HepG2 (cell line): Measurements from ENCODE around the gene PPP2R5D. TPM values are rescaled to one million over a fixed set of nuclear protein-coding genes. Genes with fewer than 3 reads are reported as not detected.

Source experiments
- IKZF4 ChIP-seq: sonication (generic); formaldehyde crosslinking; IDR thresholded peaks from 2 replicates; pipeline ENCODE4 v1.5.1; 2020; ENCODE audit warnings: borderline replicate concordance, mild to moderate bottlenecking, low read depth, missing genetic modification reagents; ENCODE audit errors: not compliant biosample characterization
- JUNB ChIP-seq: sonication (generic); formaldehyde crosslinking; IDR thresholded peaks from 2 replicates; pipeline ENCODE4 v1.8.0; 2022; ENCODE audit warnings: missing genetic modification reagents, mild to moderate bottlenecking, borderline replicate concordance
- MLLT10 ChIP-seq: sonication (generic); formaldehyde crosslinking; IDR thresholded peaks from 2 replicates; pipeline ENCODE4 v1.4.0; 2020; ENCODE audit warnings: missing genetic modification reagents
- TSC22D2 ChIP-seq: sonication (generic); formaldehyde crosslinking; IDR thresholded peaks from 2 replicates; pipeline ENCODE4 v1.5.1; 2020; ENCODE audit warnings: missing genetic modification reagents, mild to moderate bottlenecking, borderline replicate concordance
- ZBTB21 ChIP-seq: sonication (generic); formaldehyde crosslinking; IDR thresholded peaks from 2 replicates; pipeline ENCODE4 v1.4.0; 2020; ENCODE audit warnings: missing genetic modification reagents
- ZNF101 ChIP-seq: sonication (generic); formaldehyde crosslinking; IDR thresholded peaks from 2 replicates; pipeline ENCODE4 v1.4.0; 2020; ENCODE audit warnings: mild to moderate bottlenecking, low read depth, missing genetic modification reagents, borderline replicate concordance
- ZNF552 ChIP-seq: sonication (generic); formaldehyde crosslinking; IDR thresholded peaks from 2 replicates; pipeline ENCODE4 v1.9.0; 2022; ENCODE audit warnings: missing genetic modification reagents, mild to moderate bottlenecking, borderline replicate concordance
- ZSCAN30 ChIP-seq: sonication (generic); formaldehyde crosslinking; IDR thresholded peaks from 2 replicates; pipeline ENCODE4 v1.5.0; 2020; ENCODE audit warnings: mild to moderate bottlenecking, missing genetic modification reagents
- polyA plus RNA-seq, 8 experiments: library from polyadenylated mRNA; depleted of rRNA in 3 of 8; stranded (reverse) in 7 of 8; unstranded in 1 of 8; fragments of >200 nt; fragmentation: Illumina TruSeq in 4 of 8; extraction: Trizol in 4 of 8; gene quantifications; 2 replicates each; pipeline versions ENCODE4 v1.2.1 to v1.2.3, GENCODE V29; 2011 to 2016; ENCODE audit warnings: low read depth in 4 of 8, missing spikeins in 1 of 8, mixed read lengths in 1 of 8; ENCODE audit not compliant: insufficient read depth in 1 of 8
- total RNA-seq, 5 experiments: library from RNA; depleted of rRNA; stranded (reverse); fragments of >200 nt; fragmentation: Illumina TruSeq; extraction: Trizol; gene quantifications; 2 replicates each; pipeline ENCODE4 v1.2.3, GENCODE V29; 2016; ENCODE audit warnings: low read depth in 1 of 5
- TF ChIP-seq, protein P1 (sequence below): sonication (generic); formaldehyde crosslinking; IDR thresholded peaks from 2 replicates; pipeline ENCODE4 v1.4.0; 2020; ENCODE audit warnings: missing genetic modification reagents
- TF ChIP-seq, protein P2 (sequence below): IDR thresholded peaks from 2 replicates; pipeline ENCODE4 v1.6.1; 2016
- TF ChIP-seq, protein P3 (sequence below): sonication (generic); formaldehyde crosslinking; conservative IDR thresholded peaks from 2 replicates; pipeline ENCODE4 v1.4.0; 2020; ENCODE audit warnings: missing genetic modification reagents
- TF ChIP-seq, protein P4 (sequence below): sonication (generic); formaldehyde crosslinking; conservative IDR thresholded peaks from 2 replicates; pipeline ENCODE4 v1.4.0; 2020; ENCODE audit warnings: mild to moderate bottlenecking, missing genetic modification reagents, moderate library complexity
- TF ChIP-seq, protein P5 (sequence below): sonication (generic); formaldehyde crosslinking; IDR thresholded peaks from 2 replicates; pipeline ENCODE4 v1.5.1; 2020; ENCODE audit warnings: missing genetic modification reagents, mild to moderate bottlenecking, borderline replicate concordance
- TF ChIP-seq, protein P6 (sequence below): sonication (generic); formaldehyde crosslinking; IDR thresholded peaks from 2 replicates; pipeline ENCODE4 v1.8.0; 2022; ENCODE audit warnings: mild to moderate bottlenecking, missing genetic modification reagents

The PPP2R5D gene
- total and polyA plus RNA-seq, 2 of the 13 experiments (the other 11 are each of a cell fraction or from before 2014, with no cell fraction given) = 53.7 to 60.4 TPM

DNA sequence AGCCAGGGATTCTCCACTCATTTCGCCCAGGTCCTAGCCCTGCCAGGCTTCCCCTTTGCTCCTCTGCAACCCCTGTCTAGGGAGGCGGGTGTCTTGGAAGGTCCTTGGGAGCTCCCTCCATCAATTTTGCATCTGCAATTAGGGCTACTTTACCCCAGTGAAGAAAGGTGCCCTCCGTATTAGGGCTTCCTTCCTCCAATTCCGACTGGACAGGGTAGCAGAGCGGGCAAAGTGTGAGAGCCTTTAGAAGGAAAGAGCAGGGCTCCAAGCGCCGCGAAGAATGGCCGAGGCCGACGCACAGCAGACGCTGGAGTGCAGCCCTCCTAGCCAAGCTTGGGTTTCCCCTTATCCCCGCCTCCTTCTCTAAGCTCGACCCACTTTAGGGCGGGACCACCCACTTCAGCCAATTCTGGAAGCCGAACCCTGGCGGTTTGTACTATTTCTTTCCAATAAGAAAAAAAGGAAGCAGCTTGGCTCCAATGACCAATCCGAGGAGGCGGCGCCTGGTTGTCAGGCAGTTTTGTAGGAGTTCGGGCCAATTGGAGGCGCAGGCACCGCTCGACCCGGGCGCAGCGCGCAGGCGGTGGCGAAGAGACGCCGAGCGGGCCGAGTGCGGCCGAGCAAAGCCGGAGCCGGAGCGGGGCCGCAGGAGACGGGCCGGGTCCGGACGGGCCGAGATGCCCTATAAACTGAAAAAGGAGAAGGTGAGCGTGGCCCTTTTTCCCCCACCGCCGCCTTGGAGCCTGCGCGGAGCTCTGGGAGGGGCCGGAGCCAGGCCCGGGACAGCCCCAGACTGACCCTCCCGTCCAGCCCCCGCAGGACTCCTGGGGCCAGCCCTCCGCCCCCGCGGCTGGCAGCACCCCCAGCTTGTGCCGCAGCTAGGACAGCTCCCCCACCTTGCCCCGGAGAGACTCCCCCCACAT lies at the start of gene PPP2R5D (continued):
- TF ChIP-seq, protein P1, sequence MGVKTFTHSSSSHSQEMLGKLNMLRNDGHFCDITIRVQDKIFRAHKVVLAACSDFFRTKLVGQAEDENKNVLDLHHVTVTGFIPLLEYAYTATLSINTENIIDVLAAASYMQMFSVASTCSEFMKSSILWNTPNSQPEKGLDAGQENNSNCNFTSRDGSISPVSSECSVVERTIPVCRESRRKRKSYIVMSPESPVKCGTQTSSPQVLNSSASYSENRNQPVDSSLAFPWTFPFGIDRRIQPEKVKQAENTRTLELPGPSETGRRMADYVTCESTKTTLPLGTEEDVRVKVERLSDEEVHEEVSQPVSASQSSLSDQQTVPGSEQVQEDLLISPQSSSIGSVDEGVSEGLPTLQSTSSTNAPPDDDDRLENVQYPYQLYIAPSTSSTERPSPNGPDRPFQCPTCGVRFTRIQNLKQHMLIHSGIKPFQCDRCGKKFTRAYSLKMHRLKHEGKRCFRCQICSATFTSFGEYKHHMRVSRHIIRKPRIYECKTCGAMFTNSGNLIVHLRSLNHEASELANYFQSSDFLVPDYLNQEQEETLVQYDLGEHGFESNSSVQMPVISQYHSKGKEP (CRISPR knock-in tag) = no peak; the same call in 1 of the 2 replicates
- TF ChIP-seq, protein P2, sequence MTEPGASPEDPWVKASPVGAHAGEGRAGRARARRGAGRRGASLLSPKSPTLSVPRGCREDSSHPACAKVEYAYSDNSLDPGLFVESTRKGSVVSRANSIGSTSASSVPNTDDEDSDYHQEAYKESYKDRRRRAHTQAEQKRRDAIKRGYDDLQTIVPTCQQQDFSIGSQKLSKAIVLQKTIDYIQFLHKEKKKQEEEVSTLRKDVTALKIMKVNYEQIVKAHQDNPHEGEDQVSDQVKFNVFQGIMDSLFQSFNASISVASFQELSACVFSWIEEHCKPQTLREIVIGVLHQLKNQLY (CRISPR knock-in tag) = no peak; the same call in 1 of the 2 replicates
- TF ChIP-seq MLLT10 (CRISPR knock-in tag) (no peak), JUNB (no peak), ZNF101 (CRISPR knock-in tag) (no peak), ZBTB21 (CRISPR knock-in tag) (no peak), ZSCAN30 (CRISPR knock-in tag) (no peak), IKZF4 (no peak), TSC22D2 (CRISPR knock-in tag) (no peak), ZNF552 (CRISPR knock-in tag) (no peak)
- TF ChIP-seq, protein P3, sequence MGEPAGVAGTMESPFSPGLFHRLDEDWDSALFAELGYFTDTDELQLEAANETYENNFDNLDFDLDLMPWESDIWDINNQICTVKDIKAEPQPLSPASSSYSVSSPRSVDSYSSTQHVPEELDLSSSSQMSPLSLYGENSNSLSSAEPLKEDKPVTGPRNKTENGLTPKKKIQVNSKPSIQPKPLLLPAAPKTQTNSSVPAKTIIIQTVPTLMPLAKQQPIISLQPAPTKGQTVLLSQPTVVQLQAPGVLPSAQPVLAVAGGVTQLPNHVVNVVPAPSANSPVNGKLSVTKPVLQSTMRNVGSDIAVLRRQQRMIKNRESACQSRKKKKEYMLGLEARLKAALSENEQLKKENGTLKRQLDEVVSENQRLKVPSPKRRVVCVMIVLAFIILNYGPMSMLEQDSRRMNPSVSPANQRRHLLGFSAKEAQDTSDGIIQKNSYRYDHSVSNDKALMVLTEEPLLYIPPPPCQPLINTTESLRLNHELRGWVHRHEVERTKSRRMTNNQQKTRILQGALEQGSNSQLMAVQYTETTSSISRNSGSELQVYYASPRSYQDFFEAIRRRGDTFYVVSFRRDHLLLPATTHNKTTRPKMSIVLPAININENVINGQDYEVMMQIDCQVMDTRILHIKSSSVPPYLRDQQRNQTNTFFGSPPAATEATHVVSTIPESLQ (CRISPR knock-in tag) = no peak
- TF ChIP-seq, protein P4, sequence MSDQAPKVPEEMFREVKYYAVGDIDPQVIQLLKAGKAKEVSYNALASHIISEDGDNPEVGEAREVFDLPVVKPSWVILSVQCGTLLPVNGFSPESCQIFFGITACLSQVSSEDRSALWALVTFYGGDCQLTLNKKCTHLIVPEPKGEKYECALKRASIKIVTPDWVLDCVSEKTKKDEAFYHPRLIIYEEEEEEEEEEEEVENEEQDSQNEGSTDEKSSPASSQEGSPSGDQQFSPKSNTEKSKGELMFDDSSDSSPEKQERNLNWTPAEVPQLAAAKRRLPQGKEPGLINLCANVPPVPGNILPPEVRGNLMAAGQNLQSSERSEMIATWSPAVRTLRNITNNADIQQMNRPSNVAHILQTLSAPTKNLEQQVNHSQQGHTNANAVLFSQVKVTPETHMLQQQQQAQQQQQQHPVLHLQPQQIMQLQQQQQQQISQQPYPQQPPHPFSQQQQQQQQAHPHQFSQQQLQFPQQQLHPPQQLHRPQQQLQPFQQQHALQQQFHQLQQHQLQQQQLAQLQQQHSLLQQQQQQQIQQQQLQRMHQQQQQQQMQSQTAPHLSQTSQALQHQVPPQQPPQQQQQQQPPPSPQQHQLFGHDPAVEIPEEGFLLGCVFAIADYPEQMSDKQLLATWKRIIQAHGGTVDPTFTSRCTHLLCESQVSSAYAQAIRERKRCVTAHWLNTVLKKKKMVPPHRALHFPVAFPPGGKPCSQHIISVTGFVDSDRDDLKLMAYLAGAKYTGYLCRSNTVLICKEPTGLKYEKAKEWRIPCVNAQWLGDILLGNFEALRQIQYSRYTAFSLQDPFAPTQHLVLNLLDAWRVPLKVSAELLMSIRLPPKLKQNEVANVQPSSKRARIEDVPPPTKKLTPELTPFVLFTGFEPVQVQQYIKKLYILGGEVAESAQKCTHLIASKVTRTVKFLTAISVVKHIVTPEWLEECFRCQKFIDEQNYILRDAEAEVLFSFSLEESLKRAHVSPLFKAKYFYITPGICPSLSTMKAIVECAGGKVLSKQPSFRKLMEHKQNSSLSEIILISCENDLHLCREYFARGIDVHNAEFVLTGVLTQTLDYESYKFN = no peak; the same call in 1 of the 2 replicates
- TF ChIP-seq, protein P5, sequence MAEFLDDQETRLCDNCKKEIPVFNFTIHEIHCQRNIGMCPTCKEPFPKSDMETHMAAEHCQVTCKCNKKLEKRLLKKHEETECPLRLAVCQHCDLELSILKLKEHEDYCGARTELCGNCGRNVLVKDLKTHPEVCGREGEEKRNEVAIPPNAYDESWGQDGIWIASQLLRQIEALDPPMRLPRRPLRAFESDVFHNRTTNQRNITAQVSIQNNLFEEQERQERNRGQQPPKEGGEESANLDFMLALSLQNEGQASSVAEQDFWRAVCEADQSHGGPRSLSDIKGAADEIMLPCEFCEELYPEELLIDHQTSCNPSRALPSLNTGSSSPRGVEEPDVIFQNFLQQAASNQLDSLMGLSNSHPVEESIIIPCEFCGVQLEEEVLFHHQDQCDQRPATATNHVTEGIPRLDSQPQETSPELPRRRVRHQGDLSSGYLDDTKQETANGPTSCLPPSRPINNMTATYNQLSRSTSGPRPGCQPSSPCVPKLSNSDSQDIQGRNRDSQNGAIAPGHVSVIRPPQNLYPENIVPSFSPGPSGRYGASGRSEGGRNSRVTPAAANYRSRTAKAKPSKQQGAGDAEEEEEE (CRISPR knock-in tag) = 0 out of 2 replicates have a peak, but pooled peaks have one; percentile 11
- TF ChIP-seq, protein P6, sequence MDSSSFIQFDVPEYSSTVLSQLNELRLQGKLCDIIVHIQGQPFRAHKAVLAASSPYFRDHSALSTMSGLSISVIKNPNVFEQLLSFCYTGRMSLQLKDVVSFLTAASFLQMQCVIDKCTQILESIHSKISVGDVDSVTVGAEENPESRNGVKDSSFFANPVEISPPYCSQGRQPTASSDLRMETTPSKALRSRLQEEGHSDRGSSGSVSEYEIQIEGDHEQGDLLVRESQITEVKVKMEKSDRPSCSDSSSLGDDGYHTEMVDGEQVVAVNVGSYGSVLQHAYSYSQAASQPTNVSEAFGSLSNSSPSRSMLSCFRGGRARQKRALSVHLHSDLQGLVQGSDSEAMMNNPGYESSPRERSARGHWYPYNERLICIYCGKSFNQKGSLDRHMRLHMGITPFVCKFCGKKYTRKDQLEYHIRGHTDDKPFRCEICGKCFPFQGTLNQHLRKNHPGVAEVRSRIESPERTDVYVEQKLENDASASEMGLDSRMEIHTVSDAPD (CRISPR knock-in tag) = peak; percentile 58; the same call in 1 of the 2 replicates
